ENCODE measurements around the gene ZSWIM5. TPM values are rescaled to one million over a fixed set of nuclear protein-coding genes. Genes with fewer than 3 reads are reported as not detected.

ZSWIM5 gene
- total RNA-seq, 1 experiment from 2014 or later, result 7.9 TPM

DNA sequence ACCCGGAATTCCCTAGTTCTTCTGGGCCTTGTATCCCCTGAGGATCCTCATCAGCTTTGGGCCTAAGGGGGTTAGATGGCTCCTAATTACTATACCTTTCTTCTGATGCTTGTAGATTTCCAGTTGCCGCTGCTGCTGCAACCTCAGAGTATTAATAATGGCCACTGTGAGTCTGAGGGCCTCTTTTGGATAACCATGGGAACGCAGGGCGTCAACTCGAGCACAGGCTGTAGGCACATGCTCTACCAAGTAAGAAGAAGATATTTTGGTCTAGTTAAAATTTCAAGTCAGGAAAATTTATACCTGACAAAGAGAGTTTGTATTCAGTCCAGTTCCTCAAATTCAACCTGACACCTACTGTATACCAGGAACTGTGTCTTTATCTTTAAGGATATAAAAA lies 166.1 kb downstream of the ZSWIM5 start:
- Histone ChIP-seq H3K27ac (ENCODE audit: low read length) (no peak overlapping the region), H3K9me3 (ENCODE audit: control insufficient read depth, insufficient read depth, low read depth, low read length) (no peaks in the 10 kb centered on the region), H3K4me1 (ENCODE audit: control insufficient read depth, insufficient read depth, low read length) (no peaks in the 10 kb centered on the region), H3K36me3 (ENCODE audit: control insufficient read depth, insufficient read depth, low read length) (no peaks in the 10 kb centered on the region), H3K27me3 (ENCODE audit: control insufficient read depth, insufficient read depth, low read length) (no peaks in the 10 kb centered on the region), H3K4me3 (ENCODE audit: low read depth in 2 of 2, low read length in 2 of 2) (no peak overlapping the region)
- in situ Hi-C loops (cut with HindIII; ENCODE audit: low pct_unique_long_range_greater_than_20kb, low sequenced_read_pairs) (no loop called here), intact Hi-C loops (cut with micrococcal nuclease; ENCODE audit: unreplicated experiment) (no loop called here)
- CTCF ChIA-PET, result no interaction called here
- POLR2A ChIA-PET, result no interaction called here
- BruUV-seq (replicated peaks), result no TSS peak
- no peak for ATAC-seq
- TF ChIP-seq TCF7L2 (IDR thresholded peaks at IDR 0.05; ENCODE audit: low read depth, low read length) (no peak), SIN3A (IDR thresholded peaks at IDR 0.05; ENCODE audit: borderline replicate concordance, insufficient read depth, low read depth, low read length) (no peak), POLR2AphosphoS5 (IDR thresholded peaks at IDR 0.05; ENCODE audit: low read depth, low read length) (no peak)
- TF ChIP-seq, protein P1, sequence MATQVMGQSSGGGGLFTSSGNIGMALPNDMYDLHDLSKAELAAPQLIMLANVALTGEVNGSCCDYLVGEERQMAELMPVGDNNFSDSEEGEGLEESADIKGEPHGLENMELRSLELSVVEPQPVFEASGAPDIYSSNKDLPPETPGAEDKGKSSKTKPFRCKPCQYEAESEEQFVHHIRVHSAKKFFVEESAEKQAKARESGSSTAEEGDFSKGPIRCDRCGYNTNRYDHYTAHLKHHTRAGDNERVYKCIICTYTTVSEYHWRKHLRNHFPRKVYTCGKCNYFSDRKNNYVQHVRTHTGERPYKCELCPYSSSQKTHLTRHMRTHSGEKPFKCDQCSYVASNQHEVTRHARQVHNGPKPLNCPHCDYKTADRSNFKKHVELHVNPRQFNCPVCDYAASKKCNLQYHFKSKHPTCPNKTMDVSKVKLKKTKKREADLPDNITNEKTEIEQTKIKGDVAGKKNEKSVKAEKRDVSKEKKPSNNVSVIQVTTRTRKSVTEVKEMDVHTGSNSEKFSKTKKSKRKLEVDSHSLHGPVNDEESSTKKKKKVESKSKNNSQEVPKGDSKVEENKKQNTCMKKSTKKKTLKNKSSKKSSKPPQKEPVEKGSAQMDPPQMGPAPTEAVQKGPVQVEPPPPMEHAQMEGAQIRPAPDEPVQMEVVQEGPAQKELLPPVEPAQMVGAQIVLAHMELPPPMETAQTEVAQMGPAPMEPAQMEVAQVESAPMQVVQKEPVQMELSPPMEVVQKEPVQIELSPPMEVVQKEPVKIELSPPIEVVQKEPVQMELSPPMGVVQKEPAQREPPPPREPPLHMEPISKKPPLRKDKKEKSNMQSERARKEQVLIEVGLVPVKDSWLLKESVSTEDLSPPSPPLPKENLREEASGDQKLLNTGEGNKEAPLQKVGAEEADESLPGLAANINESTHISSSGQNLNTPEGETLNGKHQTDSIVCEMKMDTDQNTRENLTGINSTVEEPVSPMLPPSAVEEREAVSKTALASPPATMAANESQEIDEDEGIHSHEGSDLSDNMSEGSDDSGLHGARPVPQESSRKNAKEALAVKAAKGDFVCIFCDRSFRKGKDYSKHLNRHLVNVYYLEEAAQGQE (IDR thresholded peaks at IDR 0.05; ENCODE audit: insufficient read depth in 1 of 2, low read depth in 2 of 2, low read length in 1 of 2), result no peak
- TF ChIP-seq, protein P2, sequence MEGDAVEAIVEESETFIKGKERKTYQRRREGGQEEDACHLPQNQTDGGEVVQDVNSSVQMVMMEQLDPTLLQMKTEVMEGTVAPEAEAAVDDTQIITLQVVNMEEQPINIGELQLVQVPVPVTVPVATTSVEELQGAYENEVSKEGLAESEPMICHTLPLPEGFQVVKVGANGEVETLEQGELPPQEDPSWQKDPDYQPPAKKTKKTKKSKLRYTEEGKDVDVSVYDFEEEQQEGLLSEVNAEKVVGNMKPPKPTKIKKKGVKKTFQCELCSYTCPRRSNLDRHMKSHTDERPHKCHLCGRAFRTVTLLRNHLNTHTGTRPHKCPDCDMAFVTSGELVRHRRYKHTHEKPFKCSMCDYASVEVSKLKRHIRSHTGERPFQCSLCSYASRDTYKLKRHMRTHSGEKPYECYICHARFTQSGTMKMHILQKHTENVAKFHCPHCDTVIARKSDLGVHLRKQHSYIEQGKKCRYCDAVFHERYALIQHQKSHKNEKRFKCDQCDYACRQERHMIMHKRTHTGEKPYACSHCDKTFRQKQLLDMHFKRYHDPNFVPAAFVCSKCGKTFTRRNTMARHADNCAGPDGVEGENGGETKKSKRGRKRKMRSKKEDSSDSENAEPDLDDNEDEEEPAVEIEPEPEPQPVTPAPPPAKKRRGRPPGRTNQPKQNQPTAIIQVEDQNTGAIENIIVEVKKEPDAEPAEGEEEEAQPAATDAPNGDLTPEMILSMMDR (IDR thresholded peaks at IDR 0.05), result no peak
- DNase-seq (ENCODE audit: low read depth, low spot score), result no peak

DNA sequence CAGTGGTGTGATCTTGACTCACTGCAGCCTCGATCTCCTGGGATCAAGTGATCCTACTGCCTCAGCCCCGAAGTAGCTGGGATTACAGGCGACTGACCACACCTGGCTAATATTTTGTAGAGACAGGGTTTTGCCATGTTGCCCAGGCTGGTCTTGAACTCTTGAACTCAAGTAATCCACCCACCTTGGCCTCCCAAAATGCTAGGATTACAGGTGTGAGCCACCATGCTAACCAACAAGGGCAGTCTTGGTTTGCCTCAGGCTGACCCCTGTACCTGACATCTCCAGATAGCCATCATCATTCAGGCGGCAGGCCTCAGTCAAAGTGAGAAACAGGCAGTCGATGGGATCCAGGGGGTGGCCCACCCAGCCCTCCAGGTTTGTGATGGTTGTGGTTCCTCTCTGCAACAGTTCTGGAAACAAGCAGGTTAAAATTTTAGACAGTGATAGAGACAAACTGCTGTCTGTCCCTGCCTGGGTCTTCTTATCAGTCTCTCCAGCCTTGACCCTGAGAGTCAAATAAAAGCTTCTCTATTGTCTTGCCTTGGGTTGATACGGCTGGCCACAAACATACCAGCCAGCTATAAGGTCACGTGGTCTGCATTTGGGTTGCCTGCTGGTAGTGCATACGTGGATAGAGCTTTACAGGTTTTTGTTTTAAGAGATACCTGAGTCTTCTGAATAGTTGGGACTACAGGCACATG lies 167.6 kb downstream of the ZSWIM5 start:
- BruUV-seq (replicated peaks), result no TSS peak
- Histone ChIP-seq H3K4me3 (ENCODE audit: low read depth in 2 of 2, low read length in 2 of 2) (no peak overlapping the region), H3K4me1 (ENCODE audit: control insufficient read depth, insufficient read depth, low read length) (no peaks in the 10 kb centered on the region), H3K9me3 (ENCODE audit: control insufficient read depth, insufficient read depth, low read depth, low read length) (no peaks in the 10 kb centered on the region), H3K36me3 (ENCODE audit: control insufficient read depth, insufficient read depth, low read length) (no peaks in the 10 kb centered on the region), H3K27me3 (ENCODE audit: control insufficient read depth, insufficient read depth, low read length) (no peaks in the 10 kb centered on the region), H3K27ac (ENCODE audit: low read length) (no peak overlapping the region)
- ATAC-seq (no peak), DNase-seq (ENCODE audit: low read depth, low spot score) (no peak)
- in situ Hi-C loops (cut with HindIII; ENCODE audit: low pct_unique_long_range_greater_than_20kb, low sequenced_read_pairs) (no loop called here), intact Hi-C loops (cut with micrococcal nuclease; ENCODE audit: unreplicated experiment) (no loop called here)
- CTCF ChIA-PET, result no interaction called here
- POLR2A ChIA-PET, result interaction anchor here (0.6 kb wide), 1 partner anchor 387 kb away, joined by 10 read pairs; no protein-coding TSS in a partner anchor
- TF ChIP-seq, protein P2 (IDR thresholded peaks at IDR 0.05), result no peak
- TF ChIP-seq POLR2AphosphoS5 (IDR thresholded peaks at IDR 0.05; ENCODE audit: low read depth, low read length) (no peak), TCF7L2 (IDR thresholded peaks at IDR 0.05; ENCODE audit: low read depth, low read length) (no peak)
